GM21723 (cell line): Measurements from ENCODE around the gene CUBN.
A peak's percentile ranks its signal among the peaks of the same experiment; 100 is the strongest.
"Not testable (repeated sequence)": the region's sequence is repeated elsewhere in the genome, so short reads cannot be mapped to it uniquely, and the experiment has no call there.

Source experiments
- ATAC-seq: cut with Tn5 transposase; IDR thresholded peaks from one replicate; pipeline ENCODE4 v1.9.1; 2021; ENCODE audit warnings: mild to moderate bottlenecking, moderate library complexity; ENCODE audit not compliant: unreplicated experiment

Gene CUBN

DNA sequence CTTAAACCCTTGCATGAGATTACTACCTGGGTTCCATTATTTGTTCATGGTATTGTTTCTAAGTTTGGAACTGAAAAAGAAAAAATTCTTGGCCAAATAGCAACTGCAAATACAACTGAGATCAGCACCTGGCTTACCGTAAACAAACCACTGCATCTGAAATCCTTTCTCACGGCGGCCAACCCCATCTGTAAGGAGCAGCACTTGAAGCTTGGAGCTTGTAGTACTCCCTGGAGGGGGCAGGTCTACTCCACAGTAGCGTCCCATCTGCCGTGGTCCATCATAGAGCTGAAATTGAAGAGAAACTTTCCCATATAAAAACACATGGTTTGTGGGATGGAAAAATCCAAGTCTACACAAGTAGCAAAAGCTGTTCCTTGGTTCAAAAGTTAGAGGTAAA, 109.9 kb downstream of the CUBN start:
- ATAC-seq = no peak

DNA sequence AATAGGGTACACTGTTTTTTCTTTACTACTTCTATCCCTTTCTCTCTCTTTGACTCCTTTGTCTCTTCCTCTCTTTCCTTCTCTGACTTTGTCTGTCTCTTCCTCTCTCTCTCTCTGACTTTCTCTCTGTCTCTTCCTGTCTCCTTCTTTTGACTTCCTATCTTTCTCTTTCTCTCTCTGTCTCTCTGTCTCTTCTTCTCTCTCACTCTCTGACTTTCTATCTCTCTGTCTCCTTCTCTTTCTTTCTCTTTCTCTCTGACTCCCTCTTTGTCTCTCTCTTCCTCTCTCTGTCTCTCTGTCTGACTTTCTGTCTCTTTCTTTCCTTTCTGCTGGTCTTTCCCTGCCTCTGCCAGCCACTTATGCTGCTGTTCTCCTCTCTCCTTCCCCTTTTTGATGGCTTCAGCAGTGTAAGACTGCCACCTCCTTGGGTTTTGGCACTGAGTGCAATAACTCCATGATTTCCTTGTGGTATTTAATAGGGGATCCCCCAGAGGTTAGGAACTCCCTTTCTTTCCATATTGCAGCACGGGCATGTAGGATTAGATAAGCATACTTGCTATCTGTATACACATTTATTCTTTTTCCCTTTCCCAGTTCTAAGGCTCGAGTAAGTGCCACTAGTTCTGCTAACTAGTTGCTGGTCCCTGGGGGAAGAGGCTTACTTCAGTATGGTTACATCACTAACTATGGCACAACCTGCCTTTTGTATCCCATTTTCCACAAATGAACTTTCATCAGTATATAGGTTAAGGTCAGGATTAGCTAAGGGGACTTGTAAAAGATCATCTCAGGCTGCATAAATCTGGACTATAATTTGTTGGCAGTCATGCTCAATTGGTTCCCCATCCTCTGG, 116.3 kb downstream of the CUBN start:
- not testable (repeated sequence) for ATAC-seq

DNA sequence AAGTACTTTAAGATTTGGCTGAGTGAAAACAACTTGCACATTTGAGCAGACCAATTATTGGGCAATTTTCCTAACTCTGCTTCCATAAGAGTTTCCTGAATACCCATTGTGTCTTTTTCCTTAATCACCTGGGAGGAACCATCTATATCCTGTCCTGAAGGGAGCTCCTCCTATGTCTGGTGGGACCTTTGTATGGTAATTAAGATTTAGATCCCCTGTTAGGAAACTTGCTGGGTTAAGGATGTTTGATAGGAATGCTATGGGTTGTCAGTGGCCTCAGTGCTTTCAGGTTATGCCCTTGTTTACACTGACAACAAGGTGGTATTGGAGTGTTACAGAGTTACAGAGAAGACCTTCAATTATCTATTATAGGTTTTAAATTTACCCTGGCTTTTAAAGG, 116.9 kb downstream of the CUBN start:
- ATAC-seq = not testable (repeated sequence)

DNA sequence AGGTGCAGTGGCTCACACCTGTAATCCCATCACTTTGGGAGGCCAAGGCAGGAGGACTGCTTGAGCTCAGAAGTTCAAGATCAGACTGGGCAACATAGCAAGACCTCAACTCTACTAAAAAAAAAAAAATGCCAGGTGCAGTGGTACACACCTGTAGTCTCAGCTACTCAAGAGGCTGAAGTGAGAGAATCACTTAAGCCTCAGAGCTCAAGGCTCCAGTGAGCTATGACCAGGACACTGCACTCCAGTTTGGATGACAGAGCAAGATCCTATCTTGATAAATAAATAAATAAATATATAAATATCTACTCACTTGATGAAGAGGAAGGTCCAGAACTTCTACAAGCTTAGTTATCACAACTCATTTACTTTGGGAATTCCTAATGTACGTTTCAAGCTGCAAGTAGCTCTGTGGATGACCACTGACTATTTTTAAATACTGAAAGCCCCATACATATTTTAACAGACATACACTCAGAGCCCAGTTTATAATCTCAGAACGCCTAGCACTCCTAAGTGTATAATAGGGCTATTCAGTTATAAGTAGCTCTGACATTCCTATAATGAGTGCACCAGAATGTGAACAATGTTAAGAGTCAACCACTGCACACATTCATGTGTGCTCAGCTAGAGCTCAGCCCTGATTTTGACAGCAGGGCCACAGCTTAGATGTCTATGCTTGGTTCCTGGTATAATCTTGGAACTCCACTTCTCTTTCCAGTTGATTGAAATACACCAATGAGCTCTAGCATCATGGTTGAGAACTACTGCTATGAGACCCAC, 119.1 kb downstream of the CUBN start:
- ATAC-seq = no peak

DNA sequence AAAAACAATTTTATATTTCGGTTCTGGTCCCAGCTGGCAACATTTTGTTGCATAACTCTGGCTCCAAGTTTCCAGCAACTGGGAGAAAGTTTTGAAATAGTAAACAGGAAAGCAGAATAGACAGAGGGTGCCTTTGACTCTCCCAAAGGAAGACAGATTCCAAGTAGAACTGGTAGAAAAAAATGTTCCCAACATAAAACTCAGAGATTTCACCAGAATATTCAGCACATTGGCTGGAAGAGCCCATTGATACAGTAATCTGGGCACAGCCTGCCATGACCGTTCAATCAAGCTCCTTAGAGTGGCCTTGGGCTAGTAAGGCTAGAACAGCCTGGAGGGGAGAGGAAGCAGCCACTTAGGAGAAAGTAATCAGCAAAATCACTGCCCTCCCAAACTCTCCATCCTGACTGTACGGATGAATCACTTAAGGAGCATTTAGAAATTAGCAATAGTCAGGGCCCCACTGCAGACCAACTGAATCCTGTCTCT, 120.4 kb downstream of the CUBN start:
- ATAC-seq = no peak

DNA sequence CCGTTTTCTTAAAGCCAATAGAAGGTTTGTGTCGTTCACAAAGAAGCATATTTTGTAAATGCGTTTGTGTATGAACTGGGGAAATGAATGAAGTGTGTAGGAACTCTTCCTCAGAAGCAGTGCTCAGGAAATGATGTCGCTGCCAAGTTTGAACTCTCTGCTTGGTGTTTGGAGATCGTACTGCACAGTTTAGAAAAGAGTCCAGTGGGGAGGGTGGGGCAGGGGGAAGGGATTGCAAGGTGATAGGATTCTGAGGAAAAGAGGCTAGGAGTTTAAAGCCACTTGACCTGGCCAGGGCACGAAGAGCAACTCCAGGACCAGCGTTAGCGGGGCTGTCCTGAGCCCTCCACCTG, 122.2 kb downstream of the CUBN start:
- ATAC-seq = no peak

DNA sequence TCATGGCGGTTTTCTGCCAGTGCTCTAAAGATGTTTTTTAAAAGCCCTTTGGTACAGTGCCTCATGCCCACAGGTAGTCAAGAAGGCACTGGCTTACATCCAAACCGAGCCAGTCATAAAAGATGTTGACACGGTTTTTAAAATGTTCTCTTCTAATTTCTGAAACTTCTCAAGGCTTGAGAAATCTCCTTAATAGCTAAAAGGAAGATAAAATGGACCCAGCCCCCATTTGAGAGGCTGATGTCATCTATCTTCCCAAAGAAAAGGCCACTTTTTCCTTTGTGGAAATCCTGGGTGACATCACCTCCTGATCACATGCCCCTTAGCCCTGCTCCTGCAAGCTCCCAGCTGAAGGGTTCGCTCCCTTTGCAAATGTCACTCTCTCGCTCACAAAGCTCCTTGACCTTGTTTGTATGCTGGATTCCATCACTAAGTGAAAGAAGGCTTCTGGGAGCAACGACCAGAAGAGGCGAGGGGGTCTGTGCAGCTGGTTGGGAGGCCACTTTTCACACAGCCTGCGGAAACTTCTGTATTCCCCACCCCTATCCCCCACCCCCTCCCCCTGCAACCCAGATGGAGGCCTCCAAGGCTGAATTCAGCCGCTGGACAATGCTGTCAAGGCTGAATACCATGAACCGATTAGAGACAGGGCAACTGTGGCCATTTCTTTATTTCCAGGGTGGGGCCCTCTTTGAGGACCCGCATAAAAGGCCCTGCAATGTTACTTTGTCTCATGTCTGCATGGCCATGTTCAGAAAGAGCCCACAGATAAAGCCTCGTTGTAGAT, 122.8 kb downstream of the CUBN start:
- ATAC-seq = no peak

DNA sequence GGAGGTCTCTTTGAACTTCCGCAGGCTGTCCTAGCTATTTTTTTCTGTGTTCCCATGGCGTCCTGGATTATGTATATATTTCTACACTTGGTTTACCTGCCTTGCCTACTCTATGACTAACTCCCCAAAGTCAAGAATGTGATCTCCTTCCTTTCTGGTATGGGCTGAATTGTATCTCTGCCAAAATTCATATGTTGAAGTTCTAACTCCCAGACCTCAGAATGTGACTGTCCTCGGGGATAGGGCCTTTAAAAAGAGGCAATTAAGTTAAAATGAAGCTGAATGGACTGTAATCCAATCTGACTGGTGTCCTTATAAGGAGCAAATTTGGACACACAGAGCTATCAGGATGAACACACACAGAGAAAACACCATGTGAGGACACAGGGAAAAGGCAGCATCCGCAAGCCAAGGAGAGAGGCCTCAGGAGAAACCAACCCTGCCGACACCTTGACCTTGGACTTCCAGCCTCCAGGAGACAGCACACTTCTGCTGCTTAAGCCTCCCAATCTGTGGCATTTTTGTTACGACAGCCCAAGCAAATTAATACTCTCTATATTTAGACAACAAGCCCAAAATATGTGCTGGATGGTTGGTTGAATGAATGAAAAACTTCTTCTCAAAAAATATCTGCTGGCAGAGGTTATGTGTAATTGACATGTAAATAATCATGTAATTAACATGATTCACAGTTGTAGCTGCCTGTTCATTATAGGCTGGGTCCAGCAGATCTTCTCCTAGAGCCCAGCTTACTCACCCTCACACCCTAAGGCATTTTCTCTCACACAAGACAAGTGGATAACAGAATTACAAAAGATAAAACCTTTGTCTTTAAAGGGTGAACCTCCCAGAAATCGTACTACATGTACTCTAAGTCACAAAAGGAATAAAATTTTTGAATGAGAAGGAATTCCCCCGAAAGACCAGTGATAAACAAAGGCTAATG, 123.7 kb downstream of the CUBN start:
- no peak for ATAC-seq

DNA sequence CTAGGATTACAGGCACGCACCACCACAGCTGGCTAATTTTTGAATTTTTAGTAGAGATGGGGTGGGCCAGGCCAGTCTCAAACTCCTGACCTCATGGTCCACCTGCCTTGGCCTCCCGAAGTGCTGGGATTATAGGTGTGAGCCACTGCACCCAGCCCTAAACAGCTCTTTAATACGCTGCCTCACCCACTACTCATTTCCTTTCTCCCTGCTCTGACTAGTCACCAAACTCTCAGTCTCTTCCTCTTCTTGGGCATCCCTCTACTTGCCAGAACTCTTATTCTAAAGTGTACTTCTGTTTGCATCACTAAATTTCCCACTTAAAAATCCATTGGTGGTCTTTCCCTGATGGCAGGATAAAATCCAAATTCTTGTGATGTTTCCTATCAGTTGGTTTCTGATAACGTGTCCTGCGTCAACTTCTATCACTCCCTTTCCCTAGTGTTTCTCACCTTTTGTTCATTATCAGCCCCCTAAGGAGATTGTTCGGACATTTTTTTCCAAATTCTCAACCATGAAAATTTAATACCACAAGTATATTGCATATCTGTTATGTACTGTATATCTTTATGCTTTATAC, 124.7 kb downstream of the CUBN start:
- no peak for ATAC-seq

DNA sequence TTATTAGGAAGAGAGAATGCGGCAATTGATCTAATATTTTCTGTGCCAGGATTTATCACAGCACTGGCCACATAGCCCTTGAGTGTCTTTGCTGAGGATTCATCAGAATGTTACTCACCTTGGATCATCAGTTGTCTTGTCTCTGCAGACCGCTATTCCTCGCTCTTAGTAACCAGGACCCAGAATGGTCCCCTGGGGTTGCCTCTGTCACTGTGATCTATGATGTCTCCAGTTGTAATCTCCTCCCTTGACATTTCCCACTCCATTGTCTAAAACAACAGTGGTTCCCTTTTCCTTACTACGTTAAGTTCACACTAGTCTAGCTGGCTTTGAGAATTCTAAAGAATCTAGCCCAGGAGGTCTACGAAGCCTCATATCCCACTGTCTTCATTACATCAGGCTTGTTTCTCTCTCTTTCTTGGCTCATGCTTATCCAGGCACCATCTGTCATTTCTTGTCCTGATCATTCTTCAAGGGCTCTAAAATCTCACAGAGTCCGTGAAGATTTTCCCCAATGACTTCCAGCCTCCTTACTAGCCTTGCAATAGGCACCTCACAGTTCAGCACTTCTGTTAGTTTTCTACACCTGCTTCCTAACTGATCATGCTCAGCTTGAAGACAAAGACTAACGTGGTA, 125.8 kb downstream of the CUBN start:
- ATAC-seq = no peak

DNA sequence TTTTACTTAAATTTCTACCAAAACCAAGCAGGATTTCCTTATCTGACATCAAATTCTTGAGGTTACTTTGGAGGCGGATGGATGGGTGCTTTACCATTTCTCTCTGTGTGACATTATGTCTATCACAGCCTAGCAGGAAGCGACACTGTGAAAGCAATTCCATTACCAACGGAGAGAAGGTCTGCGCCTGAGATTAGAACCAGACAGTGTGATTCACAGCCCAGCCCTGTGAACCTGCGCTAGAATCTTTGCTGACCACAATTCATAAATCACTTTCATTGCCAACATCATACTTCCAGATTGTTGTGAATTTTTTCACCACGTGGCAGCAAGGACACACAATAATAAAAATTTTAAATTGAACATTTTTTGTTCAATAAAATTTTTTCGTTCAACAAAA, 126.5 kb downstream of the CUBN start:
- no peak for ATAC-seq

DNA sequence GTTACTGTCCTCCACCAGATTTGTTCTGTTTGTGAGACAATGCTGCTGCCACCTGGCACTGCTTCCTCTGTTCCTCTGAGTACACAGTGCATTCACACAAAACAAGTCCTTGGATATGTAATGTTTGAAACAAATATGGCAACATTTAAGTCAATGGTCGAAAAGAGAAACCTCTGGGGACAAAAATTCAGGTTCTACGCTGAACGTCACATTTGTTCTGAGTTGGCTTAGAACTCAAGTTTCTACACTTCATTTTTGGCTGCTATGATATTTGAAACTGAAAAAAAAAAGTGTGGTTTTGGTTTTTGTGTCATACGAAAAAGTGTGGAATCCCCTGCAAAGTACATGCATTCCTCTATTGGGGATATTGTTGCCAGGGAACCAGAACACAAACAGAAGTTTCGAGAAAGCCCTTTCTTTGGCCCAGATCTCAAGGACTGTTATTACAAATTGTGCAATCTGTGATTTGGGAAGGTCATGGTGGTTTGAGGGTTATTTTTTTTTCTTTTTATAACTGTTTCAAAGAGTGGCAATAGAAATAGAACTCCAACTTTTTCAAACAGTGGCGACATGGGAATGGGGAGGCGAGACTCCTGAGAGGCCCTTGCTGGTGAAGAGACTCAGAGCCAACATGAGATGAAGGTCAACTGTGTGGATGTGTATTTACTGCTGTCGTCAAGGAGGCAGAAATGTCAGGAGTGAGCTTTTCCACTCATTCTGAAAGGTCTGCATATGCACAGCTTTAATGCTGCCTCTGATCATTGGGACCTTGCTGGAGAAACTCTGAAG, 127.5 kb downstream of the CUBN start:
- peak; percentile 77 for ATAC-seq

DNA sequence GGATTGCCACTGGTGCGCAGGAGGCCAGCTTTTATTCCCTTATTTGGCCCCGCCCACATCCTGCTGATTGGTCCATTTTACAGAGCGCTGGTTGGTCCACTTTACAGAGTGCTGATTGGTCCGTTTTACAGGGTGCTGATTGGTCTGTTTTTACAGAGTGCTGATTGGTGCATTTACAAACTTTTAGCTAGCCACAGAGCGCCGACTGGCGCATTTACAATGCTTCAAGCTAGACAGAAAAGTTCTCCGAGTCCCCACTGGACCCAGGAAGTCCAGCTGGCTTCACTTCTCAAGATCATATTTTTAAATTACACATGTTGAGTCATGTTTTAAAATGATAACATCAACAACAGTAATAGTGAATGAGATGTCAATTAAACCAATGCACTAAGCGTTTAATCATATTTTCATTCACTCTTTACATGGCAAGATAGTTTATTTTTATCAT, 128.3 kb downstream of the CUBN start:
- ATAC-seq = no peak

DNA sequence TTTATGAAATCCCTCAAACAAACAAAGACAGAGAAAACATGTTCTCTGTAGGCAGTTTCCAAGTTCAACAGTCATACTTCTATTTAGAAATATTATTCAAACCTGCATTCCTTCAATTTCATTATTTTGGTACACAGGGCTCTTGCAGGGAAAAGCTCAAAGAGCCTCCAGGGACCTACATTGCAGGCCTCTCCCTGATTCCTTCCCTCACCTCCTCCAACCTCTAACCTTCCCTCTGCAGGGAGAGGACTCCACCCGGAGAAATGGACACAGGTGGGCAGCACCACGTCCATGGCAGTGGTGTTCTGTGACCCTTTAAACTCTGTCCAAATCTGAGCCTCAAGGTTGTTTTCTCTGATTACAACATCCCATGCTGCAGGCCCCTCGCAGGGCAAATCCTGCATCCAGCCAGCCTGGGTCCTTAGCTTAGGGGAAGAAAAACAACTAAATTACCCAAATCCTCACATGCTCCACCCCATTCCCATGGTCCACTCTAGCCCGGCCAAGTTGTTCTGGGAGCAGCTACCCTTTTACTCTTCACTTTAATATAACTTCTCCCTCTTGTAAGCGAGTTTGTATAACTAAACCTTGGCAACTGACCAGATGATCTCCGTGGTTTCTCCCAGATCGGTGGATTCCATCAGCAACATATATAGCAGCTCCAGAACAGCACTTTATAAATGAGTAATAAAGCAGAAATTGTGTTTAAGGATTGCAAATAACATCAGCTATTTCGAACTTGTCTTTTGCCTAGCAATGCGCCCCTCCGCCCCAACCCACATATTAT, 129.8 kb downstream of the CUBN start:
- ATAC-seq = no peak

DNA sequence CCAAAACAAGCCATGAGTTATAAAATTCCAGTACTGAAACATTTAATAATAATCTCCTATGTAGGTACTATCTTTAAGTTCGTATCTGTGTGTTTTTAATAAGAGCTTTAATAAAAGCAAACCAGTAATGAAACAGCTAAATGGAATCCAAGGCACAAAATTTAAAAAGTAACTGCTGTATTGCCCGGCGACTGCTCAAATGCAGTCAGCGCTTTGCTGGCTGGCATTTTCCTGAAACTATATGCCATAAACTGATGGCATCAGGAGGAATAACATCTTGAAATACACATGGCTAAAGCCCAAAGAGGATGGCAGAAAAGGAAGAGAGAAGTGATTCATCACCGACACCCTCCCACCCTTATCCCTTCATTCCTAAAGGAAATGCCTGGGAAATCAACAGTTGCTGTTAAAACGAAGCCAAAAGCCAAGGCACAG, 133.1 kb downstream of the CUBN start:
- no peak for ATAC-seq

DNA sequence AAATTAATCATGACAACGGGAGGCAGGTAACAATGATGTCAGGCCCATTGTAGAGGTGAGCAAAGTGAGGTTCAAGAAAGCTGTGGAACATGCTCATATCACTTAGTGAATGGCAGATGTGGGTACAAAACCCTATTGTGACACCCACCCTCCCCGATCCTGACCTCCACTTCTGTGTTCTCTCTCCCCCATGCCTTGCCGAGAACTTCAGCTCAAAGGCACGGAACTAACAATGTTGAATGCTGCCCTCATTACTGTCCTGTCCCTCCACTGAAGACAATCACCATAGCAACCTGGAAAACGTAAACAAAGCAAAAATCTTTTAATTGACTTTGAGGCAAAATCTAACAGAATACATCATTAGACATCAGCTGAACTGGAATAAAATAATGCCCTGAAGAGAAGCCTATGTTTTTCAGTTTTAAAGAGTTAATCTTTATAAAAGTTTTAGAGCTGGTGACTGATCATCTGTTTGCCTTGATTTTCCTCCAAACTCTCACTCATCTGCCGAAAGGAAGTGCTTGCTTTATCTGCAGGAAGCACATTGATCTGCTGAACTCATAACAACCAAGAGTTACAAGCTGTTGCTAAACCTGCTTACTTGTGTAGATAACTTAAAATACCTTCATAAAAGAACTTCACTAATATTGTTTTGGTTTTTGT, 133.6 kb downstream of the CUBN start:
- ATAC-seq = no peak

DNA sequence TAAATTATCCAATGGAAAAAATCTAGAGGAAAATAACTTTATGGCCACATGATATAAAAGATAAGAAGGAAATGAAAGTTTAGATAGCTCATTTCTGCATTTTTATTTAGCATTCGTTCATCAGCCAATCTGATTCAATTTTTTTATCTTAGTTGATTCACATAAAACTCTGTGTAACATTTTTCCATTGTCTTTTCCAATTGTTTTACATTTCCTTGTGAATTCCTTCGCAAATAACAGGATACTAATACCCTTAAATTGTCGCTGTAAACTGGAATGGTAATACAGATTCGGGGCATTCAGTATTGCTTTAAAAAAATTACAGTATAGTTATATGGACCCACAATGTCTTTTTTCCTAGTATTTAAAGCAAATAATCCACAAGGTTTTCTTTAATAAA, 136.4 kb downstream of the CUBN start:
- no peak for ATAC-seq
